SK-N-SH (cell line): ENCODE results near the gene DUS4L. TPM values are rescaled to one million over a fixed set of nuclear protein-coding genes. Genes with fewer than 3 reads are reported as not detected.

Experiments used
- CTCF ChIA-PET: fragments of 300-600, 350-600 bp; formaldehyde crosslinking; extraction: SDS; loops from one replicate; lab custom pipeline; 2021; lab: Yijun Ruan, JAX
- POLR2A ChIA-PET: fragments of 350-600 bp; sonication (Branson Sonifier 250); formaldehyde crosslinking; extraction: SDS; loops from one replicate; lab custom pipeline; 2020; ENCODE audit warnings: antibody characterized with exemption, inconsistent platforms; lab: Yijun Ruan, JAX
- DNase-seq: peaks from one replicate; pipeline ENCODE4 v3.0.0; 2012
- H2AFZ ChIP-seq: fragments of 200-600 bp; sonication (generic); 2 replicates; pipeline ENCODE4 v1.8.1; 2016; ENCODE audit warnings: antibody characterized with exemption, mild to moderate bottlenecking, low read depth
- H3F3A ChIP-seq: fragments of 200-600 bp; sonication (generic); replicated peaks from 2 replicates; pipeline ENCODE3; 2016; ENCODE audit warnings: antibody characterized with exemption, mild to moderate bottlenecking; ENCODE audit not compliant: insufficient read depth
- H3K27ac ChIP-seq, 2 experiments: fragments of 200-500 bp in 1 of 2; fragments of 200-600 bp in 1 of 2; sonication (Bioruptor generic) in 1 of 2; sonication (generic), shearing (Covaris generic) in 1 of 2; 2 replicates each; pipeline versions ENCODE4 v1.5.1 to v1.6.1; 2014 to 2016; ENCODE audit warnings: low read depth in 2 of 2, inconsistent platforms in 1 of 2, low read length in 1 of 2, mild to moderate bottlenecking in 1 of 2, mixed read lengths in 1 of 2
- H3K27me3 ChIP-seq: fragments of 200-600 bp; sonication (generic), shearing (Covaris generic); 2 replicates; pipeline ENCODE4 v1.6.1; 2016; ENCODE audit warnings: mixed run types; ENCODE audit not compliant: insufficient read depth
- H3K36me3 ChIP-seq, 2 experiments: fragments of 200-500 bp in 1 of 2; fragments of 200-600 bp in 1 of 2; sonication (Bioruptor generic) in 1 of 2; sonication (generic) in 1 of 2; replicated peaks in 1 of 2; 2 replicates each; pipeline versions ENCODE3 to v1.5.1; 2014 to 2016; ENCODE audit warnings: low read length in 1 of 2, mild to moderate bottlenecking in 1 of 2; ENCODE audit not compliant: insufficient read depth in 2 of 2, control insufficient read depth in 1 of 2
- H3K4me1 ChIP-seq, 2 experiments: fragments of 200-500 bp in 1 of 2; fragments of 200-600 bp in 1 of 2; sonication (Bioruptor generic) in 1 of 2; sonication (generic), shearing (Covaris generic) in 1 of 2; 2 replicates each; pipeline versions ENCODE4 v1.5.1 to v1.6.1; 2014 to 2016; ENCODE audit warnings: low read depth in 1 of 2, low read length in 1 of 2, mixed run types in 1 of 2; ENCODE audit not compliant: insufficient read depth in 2 of 2, control insufficient read depth in 1 of 2
- H3K4me2 ChIP-seq: fragments of 200-600 bp; sonication (generic), shearing (Covaris generic); 2 replicates; pipeline ENCODE4 v1.6.1; 2017; ENCODE audit warnings: mixed run types
- H3K4me3 ChIP-seq, 2 experiments: fragments of 200-500 bp in 1 of 2; fragments of 200-600 bp in 1 of 2; sonication (Bioruptor generic) in 1 of 2; sonication (generic), shearing (Covaris generic) in 1 of 2; 2 replicates each; pipeline versions ENCODE4 v1.5.1 to v1.8.1; 2014 to 2016; ENCODE audit warnings: low read depth in 2 of 2, inconsistent platforms in 1 of 2, low read length in 1 of 2, mild to moderate bottlenecking in 1 of 2, mixed read lengths in 1 of 2, moderate library complexity in 1 of 2
- H3K79me2 ChIP-seq: fragments of 200-600 bp; sonication (generic); 2 replicates; pipeline ENCODE4 v1.8.1; 2017; ENCODE audit warnings: mild to moderate bottlenecking; ENCODE audit not compliant: insufficient read depth
- H3K9ac ChIP-seq: fragments of 200-600 bp; sonication (generic); 2 replicates; pipeline ENCODE4 v1.6.1; 2017; ENCODE audit warnings: mixed run types
- H3K9me2 ChIP-seq: fragments of 200-600 bp; sonication (generic); 2 replicates; pipeline ENCODE4 v1.6.1; 2017; ENCODE audit warnings: mixed run types
- H3K9me3 ChIP-seq: fragments of 200-600 bp; sonication (generic); 2 replicates; pipeline ENCODE4 v1.6.1; 2017; ENCODE audit warnings: mixed run types, mild to moderate bottlenecking, moderate library complexity
- H4K20me1 ChIP-seq: fragments of 200-600 bp; sonication (generic); 2 replicates; pipeline ENCODE4 v1.6.1; 2017; ENCODE audit warnings: mild to moderate bottlenecking, mixed run types; ENCODE audit not compliant: insufficient read depth
- CHD2 ChIP-seq: fragments of 150-350 bp; IDR thresholded peaks from 2 replicates; pipeline ENCODE4 v1.6.1; 2018; ENCODE audit warnings: low read length; ENCODE audit not compliant: partially characterized antibody
- CTCF ChIP-seq: fragments of 200-600 bp; sonication (generic); IDR thresholded peaks from 2 replicates; pipeline ENCODE4 v1.6.1; 2017; ENCODE audit warnings: antibody characterized with exemption, mild to moderate bottlenecking, moderate library complexity
- GABPA ChIP-seq: IDR thresholded peaks from 2 replicates; pipeline ENCODE4 v1.4.0; 2012; ENCODE audit warnings: low read depth, mild to moderate bottlenecking
- GATA2 ChIP-seq: sonication (generic); formaldehyde crosslinking; IDR thresholded peaks from 2 replicates; pipeline ENCODE4 v1.5.0; 2020; ENCODE audit warnings: mild to moderate bottlenecking, missing genetic modification reagents
- IRF3 ChIP-seq: fragments of 150-350 bp; IDR thresholded peaks from 2 replicates; pipeline ENCODE4 v1.6.1; 2016; ENCODE audit warnings: mild to moderate bottlenecking, low read depth, low read length
- MXI1 ChIP-seq: IDR thresholded peaks from 2 replicates; pipeline ENCODE4 v1.6.1; 2012; ENCODE audit warnings: mild to moderate bottlenecking, low read depth, low read length, improper control_type of control experiment
- PBX3 ChIP-seq: IDR thresholded peaks from 2 replicates; pipeline ENCODE4; 2012
- REST ChIP-seq: IDR thresholded peaks from 2 replicates; pipeline ENCODE4 v1.6.1; 2012; ENCODE audit warnings: mild to moderate bottlenecking, low read depth, low read length, moderate library complexity
- RXRA ChIP-seq: IDR thresholded peaks from 2 replicates; pipeline ENCODE4 v1.4.0; 2012; ENCODE audit warnings: low read depth, mild to moderate bottlenecking, borderline replicate concordance
- SIN3A ChIP-seq: IDR thresholded peaks from 2 replicates; pipeline ENCODE4 v1.6.1; 2012; ENCODE audit warnings: low read depth, mild to moderate bottlenecking, low read length, moderate library complexity, borderline replicate concordance
- YY1 ChIP-seq: IDR thresholded peaks from 2 replicates; pipeline ENCODE4 v1.4.0; 2012; ENCODE audit warnings: low read depth, mild to moderate bottlenecking
- ZBTB33 ChIP-seq: IDR thresholded peaks from 2 replicates; pipeline ENCODE4 v1.4.0; 2012; ENCODE audit warnings: low read depth, borderline replicate concordance
- WGBS: methylation state at CpG from one replicate; pipeline ENCODE4 v1.1.6; 2017; ENCODE audit warnings: low lambda C conversion rate; 5-methylcytosine and 5-hydroxymethylcytosine counted together
- polyA plus RNA-seq, 3 experiments: library from polyadenylated mRNA; depleted of rRNA; stranded (reverse); fragments of >200 nt; gene quantifications; 2 replicates each; pipeline ENCODE4 v1.2.3, GENCODE V29; 2012

Gene DUS4L
- polyA plus RNA-seq, 1 of the 3 experiments (the other 2 are of a cell fraction): 9.7 TPM

GRCh38 chr7:107570298-107570697 is 6.5 kb downstream of the DUS4L start:
- Histone ChIP-seq H3K79me2 (peaks cover 39% of the 10 kb centered on the region), H3K9me2 (no peaks in the 10 kb centered on the region), H3K4me3 (no peak overlapping the region), H3K9ac (no peak overlapping the region), H3K9me3 (no peaks in the 10 kb centered on the region; the same call in 1 of the 2 replicates), H3K27me3 (no peaks in the 10 kb centered on the region), H3F3A (peaks cover 7% of the 10 kb centered on the region), H3K4me1 (peaks cover 2 to 7% of the 10 kb centered on the region in 2 experiments; a peak in 3 of 4 replicates), H3K36me3 (peaks cover 74 to 84% of the 10 kb centered on the region in 2 experiments), H3K27ac (no peak overlapping the region), H4K20me1 (no peaks in the 10 kb centered on the region), H2AFZ (no peak overlapping the region), H3K4me2 (no peak overlapping the region)
- CTCF ChIA-PET: no interaction called here
- no peak for DNase-seq
- POLR2A ChIA-PET: no interaction called here
- WGBS: 100% methylated on average over 2 of the region's 2 CpGs
- TF ChIP-seq GATA2 (CRISPR knock-in tag) (no peak), GABPA (no peak), IRF3 (no peak), CTCF (no peak), REST (no peak), SIN3A (no peak), CHD2 (no peak), YY1 (no peak), RXRA (no peak), ZBTB33 (no peak), PBX3 (no peak), MXI1 (no peak)
- TF ChIP-seq, all 33 proteins: peak for 0
